ENCODE data around the gene HDAC4.

- TF ChIP-seq CTCF (IDR thresholded peaks at IDR 0.05), result no peak
- no peak for TF ChIP-seq JUNB (IDR thresholded peaks at IDR 0.05)
- no peak for TF ChIP-seq FOXS1 (CRISPR knock-in tag; IDR thresholded peaks at IDR 0.05)
- no peak for TF ChIP-seq TP53 (CRISPR knock-in tag; IDR thresholded peaks at IDR 0.05)
- no peak for TF ChIP-seq REST (IDR thresholded peaks at IDR 0.05)
Observed at GRCh38 chr2:239040152-239040761, 360.6 kb downstream of the HDAC4 start.

Data from A549 (cell line).